Measurements from ENCODE around the gene ZC3H14. TPM values are rescaled to one million over a fixed set of nuclear protein-coding genes. Genes with fewer than 3 reads are reported as not detected.

The ZC3H14 gene
- total and polyA plus RNA-seq, 11 donors, result 27.6 to 62.7 (median 42.7) TPM

GRCh38 chr14:88668448-88669116 is 105.7 kb downstream of the ZC3H14 start:
- ATAC-seq (peak in 1 of 4 donors; percentile 30), DNase-seq (no peak)
- Histone ChIP-seq H3K27ac (no peak overlapping the region), H3K27me3 (no peaks in the 10 kb centered on the region), H3K4me1 (peaks cover 0 to 9% (median 0%) of the 10 kb centered on the region in 12 donors), H3K36me3 (no peaks in the 10 kb centered on the region), H3K4me3 (no peak overlapping the region), H3K9me3 (peaks cover 0 to 6% (median 0%) of the 10 kb centered on the region in 12 donors)
- intact Hi-C loops (cut with DNase I), result loop anchor here in 8 of 10 donors (5.0 to 10.0 kb wide), 8 partner anchors 196 to 1249 kb away; no protein-coding TSS in a partner anchor
- WGBS, 4 donors, result 78 to 92% (median 88%) methylated on average over 3 of the region's 3 CpGs
- TF ChIP-seq POLR2A (IDR thresholded peaks at IDR 0.05) (no peak), CTCF (IDR thresholded peaks at IDR 0.05) (no peak)

GRCh38 chr14:88669346-88669745 is 106.5 kb downstream of the ZC3H14 start:
- ATAC-seq, result no peak
- Histone ChIP-seq H3K27me3 (no peaks in the 10 kb centered on the region), H3K4me3 (no peak overlapping the region), H3K27ac (no peak overlapping the region), H3K36me3 (no peaks in the 10 kb centered on the region), H3K9me3 (peaks cover 0 to 6% (median 0%) of the 10 kb centered on the region in 12 donors), H3K4me1 (peaks cover 0 to 9% (median 0%) of the 10 kb centered on the region in 12 donors)
- intact Hi-C loops (cut with DNase I), result loop anchor here in 8 of 10 donors (5.0 to 10.0 kb wide), 8 partner anchors 195 to 1248 kb away; no protein-coding TSS in a partner anchor
- no peak for DNase-seq
- 54 to 60% (median 57%) methylated on average over 1 to 4 of the region's 4 CpGs for WGBS, 4 donors
- TF ChIP-seq POLR2A (IDR thresholded peaks at IDR 0.05), result no peak
- TF ChIP-seq CTCF (IDR thresholded peaks at IDR 0.05), result no peak

Other genes with a start within 250 kb of the ZC3H14 start
- gene KCNK10, start 239.8 kb upstream of the ZC3H14 start, total RNA-seq, result under 1 TPM in 3 of 9 donors, not detected in 6; 0.13 to 0.31 (median 0.27) TPM
- gene KCNK10, start 239.8 kb upstream of the ZC3H14 start, polyA plus RNA-seq, result under 1 TPM in 1 of 2 donors, not detected in 1; 0.07 TPM
- 10 to 100 TPM in 4 of 9 donors, 1 to 10 TPM in 5; 5.5 to 15.1 (median 9.2) TPM for gene SPATA7, start 177.4 kb upstream of the ZC3H14 start, total RNA-seq
- gene SPATA7, start 177.4 kb upstream of the ZC3H14 start, polyA plus RNA-seq, result 1 to 10 TPM; 3.1 to 4.6 TPM
- 10 to 100 TPM; 21.1 to 68.3 (median 34.2) TPM for gene PTPN21, start 8.0 kb upstream of the ZC3H14 start, total RNA-seq
- gene PTPN21, start 8.0 kb upstream of the ZC3H14 start, polyA plus RNA-seq, result 10 to 100 TPM in 1 of 2 donors, 1 to 10 TPM in 1; 9.4 to 12.2 TPM
- gene EML5, start 229.9 kb downstream of the ZC3H14 start, total RNA-seq, result under 1 TPM; 0.14 to 0.71 (median 0.21) TPM
- gene EML5, start 229.9 kb downstream of the ZC3H14 start, polyA plus RNA-seq, result under 1 TPM; 0.08 to 0.22 TPM

Data from heart left ventricle (tissue), 16 donors.